ENCODE results near the gene WDR76. TPM values are rescaled to one million over a fixed set of nuclear protein-coding genes. Genes with fewer than 3 reads are reported as not detected.

The WDR76 gene
- polyA plus RNA-seq, 1 of the 3 experiments (the other 2 are of a cell fraction): 1.8 TPM

- no peak for TF ChIP-seq TAF1 (IDR thresholded peaks at IDR 0.05; ENCODE audit: borderline replicate concordance, low read depth, low read length)
- TF ChIP-seq RFX5 (IDR thresholded peaks at IDR 0.05; ENCODE audit: low read length): no peak
- TF ChIP-seq GABPA (IDR thresholded peaks at IDR 0.05; ENCODE audit: low read depth): no peak
- no peak for TF ChIP-seq JUND (IDR thresholded peaks at IDR 0.05)
- no peak for TF ChIP-seq EP300 (IDR thresholded peaks at IDR 0.05; ENCODE audit: borderline replicate concordance in 1 of 2, low read depth in 1 of 2, low read length in 1 of 2)
- TF ChIP-seq FOXJ3 (CRISPR knock-in tag; IDR thresholded peaks at IDR 0.05): no peak
- TF ChIP-seq YY1 (IDR thresholded peaks at IDR 0.05; ENCODE audit: low read depth): no peak
Observed at GRCh38 chr15:43881245-43881644, 54.4 kb downstream of the WDR76 start (continued).

- no peak for DNase-seq
- CTCF ChIA-PET: interaction anchor here (0.8 to 4.5 kb wide), 8 partner anchors 10 to 339 kb away, joined by 3 to 27 read pairs (median 3); partner anchors contain the start of gene MFAP1
Observed at GRCh38 chr15:43881944-43882343, 55.1 kb downstream of the WDR76 start.

GRCh38 chr15:43883571-43883970 is 56.8 kb downstream of the WDR76 start:
- H3K27me3 ChIP-seq (ENCODE audit: insufficient read depth): no peaks in the 10 kb centered on the region
- peaks cover 0 to 3% of the 10 kb centered on the region in 2 experiments; a peak in 1 of 4 replicates for H3K4me1 ChIP-seq (ENCODE audit: control insufficient read depth in 1 of 2, insufficient read depth in 2 of 2, low read depth in 1 of 2, low read length in 1 of 2)
- no peaks in the 10 kb centered on the region for H3K9me2 ChIP-seq
- no peaks in the 10 kb centered on the region for H3K79me2 ChIP-seq (ENCODE audit: insufficient read depth)
- CTCF ChIA-PET: interaction anchor here (4.5 kb wide), 1 partner anchor 11 kb away, joined by 27 read pairs; no protein-coding TSS in a partner anchor
- POLR2A ChIA-PET: interaction anchor here (0.6 kb wide), 1 partner anchor 32 kb away, joined by 3 read pairs; no protein-coding TSS in a partner anchor
- whole genome bisulfite sequencing (ENCODE audit: low lambda C conversion rate): 100% methylated on average over 3 of the region's 3 CpGs
- H3K4me3 ChIP-seq (ENCODE audit: low read depth in 2 of 2, low read length in 1 of 2): no peak overlapping the region
- H2AFZ ChIP-seq (ENCODE audit: low read depth): no peak overlapping the region
- H3K4me2 ChIP-seq: no peak overlapping the region
- H3K9me3 ChIP-seq: no peaks in the 10 kb centered on the region
- no peaks in the 10 kb centered on the region for H4K20me1 ChIP-seq (ENCODE audit: insufficient read depth)
- no peak overlapping the region for H3K27ac ChIP-seq (ENCODE audit: low read depth in 2 of 2, low read length in 1 of 2)
- H3K36me3 ChIP-seq (replicated peaks in 1 of 2; ENCODE audit: control insufficient read depth in 1 of 2, insufficient read depth in 2 of 2, low read length in 1 of 2): peaks cover 29 to 71% of the 10 kb centered on the region in 2 experiments
- DNase-seq: no peak
- no peak overlapping the region for H3K9ac ChIP-seq
- peaks cover under 1% of the 10 kb centered on the region for H3F3A ChIP-seq (replicated peaks; ENCODE audit: insufficient read depth)
- no peak for TF ChIP-seq CHD2 (IDR thresholded peaks at IDR 0.05; ENCODE audit: low read length, partially characterized antibody)
- TF ChIP-seq FOXM1 (IDR thresholded peaks at IDR 0.05; ENCODE audit: low read depth): no peak
- TF ChIP-seq EZH2phosphoT487 (IDR thresholded peaks at IDR 0.05; ENCODE audit: borderline replicate concordance, low read depth): no peak
- no peak for TF ChIP-seq GABPA (IDR thresholded peaks at IDR 0.05; ENCODE audit: low read depth)
- no peak for TF ChIP-seq TAF1 (IDR thresholded peaks at IDR 0.05; ENCODE audit: borderline replicate concordance, low read depth, low read length)
- TF ChIP-seq CTCF (IDR thresholded peaks at IDR 0.05): no peak
- no peak for TF ChIP-seq RXRA (IDR thresholded peaks at IDR 0.05; ENCODE audit: borderline replicate concordance, low read depth)
- TF ChIP-seq ELF1 (IDR thresholded peaks at IDR 0.05): no peak
- TF ChIP-seq TCF12 (IDR thresholded peaks at IDR 0.05): no peak
- no peak for TF ChIP-seq POLR2AphosphoS5 (IDR thresholded peaks at IDR 0.05; ENCODE audit: low read depth, low read length)
- no peak for TF ChIP-seq USF1 (IDR thresholded peaks at IDR 0.05; ENCODE audit: borderline replicate concordance, low read depth)
- TF ChIP-seq MXI1 (IDR thresholded peaks at IDR 0.05; ENCODE audit: low read depth, low read length): no peak

More at GRCh38 chr15:43881944-43882343, 55.1 kb downstream of the WDR76 start:
- no peak overlapping the region for H3K4me3 ChIP-seq (ENCODE audit: low read depth in 2 of 2, low read length in 1 of 2)
- H3K9me2 ChIP-seq: no peaks in the 10 kb centered on the region
- H3F3A ChIP-seq (replicated peaks; ENCODE audit: insufficient read depth): peaks cover 2% of the 10 kb centered on the region
- no peaks in the 10 kb centered on the region for H3K9me3 ChIP-seq
- POLR2A ChIA-PET: no interaction called here
- 91% methylated on average over 6 of the region's 7 CpGs for WGBS (ENCODE audit: low lambda C conversion rate)
- no peaks in the 10 kb centered on the region for H3K79me2 ChIP-seq (ENCODE audit: insufficient read depth)
- no peak overlapping the region for H3K4me2 ChIP-seq
- H2AFZ ChIP-seq (ENCODE audit: low read depth): no peak overlapping the region
- H3K36me3 ChIP-seq (replicated peaks in 1 of 2; ENCODE audit: control insufficient read depth in 1 of 2, insufficient read depth in 2 of 2, low read length in 1 of 2): peaks cover 32 to 67% of the 10 kb centered on the region in 2 experiments
- H3K9ac ChIP-seq: no peak overlapping the region
- no peak overlapping the region for H3K27ac ChIP-seq (ENCODE audit: low read depth in 2 of 2, low read length in 1 of 2)
- no peaks in the 10 kb centered on the region for H3K27me3 ChIP-seq (ENCODE audit: insufficient read depth)
- no peak for TF ChIP-seq GATA2 (CRISPR knock-in tag; IDR thresholded peaks at IDR 0.05)
- peak; percentile 58 for TF ChIP-seq CTCF (IDR thresholded peaks at IDR 0.05)
- no peak for TF ChIP-seq RFX5 (IDR thresholded peaks at IDR 0.05; ENCODE audit: low read length)
- TF ChIP-seq RAD21 (IDR thresholded peaks at IDR 0.05; ENCODE audit: low read length): peak; percentile 26; the same call in 1 of the 2 replicates
- peaks cover 0 to 3% of the 10 kb centered on the region in 2 experiments; a peak in 1 of 4 replicates for H3K4me1 ChIP-seq (ENCODE audit: control insufficient read depth in 1 of 2, insufficient read depth in 2 of 2, low read depth in 1 of 2, low read length in 1 of 2)
- no peaks in the 10 kb centered on the region for H4K20me1 ChIP-seq (ENCODE audit: insufficient read depth)

All from SK-N-SH (cell line).